Esophagus squamous epithelium (tissue), 5 donors: Measurements from ENCODE around the gene DROSHA. TPM values are rescaled to one million over a fixed set of nuclear protein-coding genes. Genes with fewer than 3 reads are reported as not detected.

Experiments
- DNase-seq: peaks from one replicate; lab custom pipeline; 2025; lab: John Stamatoyannopoulos, UW
- H3K27ac ChIP-seq, 4 donors: fragments of 200-600 bp; sonication (generic); one replicate each; pipeline ENCODE4 v1.5.1; 2016 to 2019; ENCODE audit warnings: mild to moderate bottlenecking in 1 of 4
- H3K27me3 ChIP-seq, 4 donors: fragments of 200-600 bp; sonication (generic); 1 replicate in 3 of 4; 2 replicates in 1 of 4; pipeline versions ENCODE4 v1.5.1 to v1.6.0; 2017 to 2021; ENCODE audit warnings: antibody characterized with exemption in 1 of 4
- H3K36me3 ChIP-seq, 3 donors: fragments of 200-600 bp; sonication (generic); one replicate each; pipeline ENCODE4 v1.5.1; 2016 to 2019
- H3K4me1 ChIP-seq, 3 donors: fragments of 200-600 bp; sonication (generic); one replicate each; pipeline ENCODE4 v1.5.1; 2017 to 2019
- H3K4me3 ChIP-seq, 4 donors: fragments of 200-600 bp; sonication (generic); 1 replicate in 3 of 4; 2 replicates in 1 of 4; pipeline ENCODE4 v1.5.1; 2016 to 2019; ENCODE audit warnings: mild to moderate bottlenecking in 2 of 4, moderate library complexity in 1 of 4
- H3K9me3 ChIP-seq, 3 donors: fragments of 200-600 bp; sonication (generic); one replicate each; pipeline ENCODE4 v1.5.1; 2016 to 2019
- CTCF ChIP-seq, 6 experiments: fragments of 450-650 bp in 4 of 6; fragments of 200-600 bp in 2 of 6; sonication (generic) in 2 of 6; IDR thresholded peaks; one replicate each; pipeline ENCODE4 v1.5.1; 2016 to 2019; ENCODE audit warnings: antibody characterized with exemption in 6 of 6, mild to moderate bottlenecking in 4 of 6, moderate library complexity in 4 of 6
- POLR2A ChIP-seq, 4 donors: fragments of 450-650 bp; IDR thresholded peaks; one replicate each; pipeline ENCODE4 v1.6.1; 2017; ENCODE audit warnings: antibody characterized with exemption in 4 of 4, mild to moderate bottlenecking in 4 of 4, moderate library complexity in 3 of 4
- WGBS, 2 donors: methylation state at CpG; one replicate each; pipeline ENCODE4 v1.1.5; 2018; 5-methylcytosine and 5-hydroxymethylcytosine counted together
- intact Hi-C: fragments of 100-400 bp; cut with DNase I; formaldehyde crosslinking; loops from one replicate; pipeline ENCODE4 v1.15.0; 2022
- total RNA-seq, 4 donors: library from RNA; depleted of rRNA; stranded (reverse); fragments of >200 nt; gene quantifications; one replicate each; pipeline ENCODE4 v1.1.0, GENCODE V29; 2016
- donor health status: DM: yes; HTN: yes; CAD: no.

The DROSHA gene
- total RNA-seq, 4 donors from 2014 or later, result 26.1 to 36.5 (median 31.8) TPM

- intact Hi-C loops, result no loop called here
- TF ChIP-seq CTCF (IDR thresholded peaks at IDR 0.05), result no peak
- TF ChIP-seq POLR2A (IDR thresholded peaks at IDR 0.05), result no peak
- H3K27ac ChIP-seq, result no peak overlapping the region
- H3K4me3 ChIP-seq, result no peak overlapping the region
- H3K36me3 ChIP-seq, result peaks cover 0 to 60% (median 0%) of the 10 kb centered on the region in 3 donors
- H3K27me3 ChIP-seq, result no peaks in the 10 kb centered on the region
- H3K9me3 ChIP-seq, result no peaks in the 10 kb centered on the region
- no peaks in the 10 kb centered on the region for H3K4me1 ChIP-seq
- DNase-seq, result no peak
Measured at GRCh38 chr5:31478901-31479300, 53.0 kb downstream of the DROSHA start.

- no peaks in the 10 kb centered on the region for H3K27me3 ChIP-seq
- no peak overlapping the region for H3K4me3 ChIP-seq
- DNase-seq, result no peak
- no peak overlapping the region for H3K27ac ChIP-seq
- no peaks in the 10 kb centered on the region for H3K4me1 ChIP-seq
- TF ChIP-seq POLR2A (IDR thresholded peaks at IDR 0.05) (no peak), CTCF (IDR thresholded peaks at IDR 0.05) (no peak)
- peaks cover 0 to 60% (median 0%) of the 10 kb centered on the region in 3 donors for H3K36me3 ChIP-seq
- no peaks in the 10 kb centered on the region for H3K9me3 ChIP-seq
- intact Hi-C loops, result no loop called here
- 98% methylated on average over 5 of the region's 5 CpGs for WGBS, 2 donors
Measured at GRCh38 chr5:31477971-31478370, 53.9 kb downstream of the DROSHA start.

GRCh38 chr5:31477516-31477915, 54.4 kb downstream of the DROSHA start:
- TF ChIP-seq CTCF (IDR thresholded peaks at IDR 0.05), result no peak
- TF ChIP-seq POLR2A (IDR thresholded peaks at IDR 0.05), result no peak
- no peaks in the 10 kb centered on the region for H3K27me3 ChIP-seq
- H3K36me3 ChIP-seq, result peaks cover 0 to 60% (median 0%) of the 10 kb centered on the region in 3 donors
- WGBS, 2 donors, result 95 to 100% methylated on average over 2 of the region's 2 CpGs
- no peak for DNase-seq
- no peak overlapping the region for H3K4me3 ChIP-seq
- H3K4me1 ChIP-seq, result no peaks in the 10 kb centered on the region
- no peaks in the 10 kb centered on the region for H3K9me3 ChIP-seq
- intact Hi-C loops, result no loop called here
- no peak overlapping the region for H3K27ac ChIP-seq

- Histone ChIP-seq H3K4me1 (no peaks in the 10 kb centered on the region), H3K9me3 (no peaks in the 10 kb centered on the region), H3K27me3 (no peaks in the 10 kb centered on the region), H3K36me3 (peaks cover 0 to 57% (median 0%) of the 10 kb centered on the region in 3 donors), H3K4me3 (no peak overlapping the region), H3K27ac (no peak overlapping the region)
- WGBS, 2 donors, result 55 to 80% methylated on average over 4 of the region's 4 CpGs
- TF ChIP-seq CTCF (IDR thresholded peaks at IDR 0.05), result no peak
- TF ChIP-seq POLR2A (IDR thresholded peaks at IDR 0.05), result no peak
- intact Hi-C loops, result no loop called here
- DNase-seq, result no peak
Measured at GRCh38 chr5:31476738-31477141, 55.2 kb downstream of the DROSHA start.

- DNase-seq, result no peak
- 94% methylated on average over 1 of the region's 1 CpG for WGBS, 2 donors
- Histone ChIP-seq H3K27ac (no peak overlapping the region), H3K9me3 (no peaks in the 10 kb centered on the region), H3K36me3 (peaks cover 0 to 55% (median 0%) of the 10 kb centered on the region in 3 donors), H3K27me3 (no peaks in the 10 kb centered on the region), H3K4me3 (no peak overlapping the region), H3K4me1 (peaks cover 0 to 11% (median 0%) of the 10 kb centered on the region in 3 donors)
- TF ChIP-seq POLR2A (IDR thresholded peaks at IDR 0.05), result no peak
- TF ChIP-seq CTCF (IDR thresholded peaks at IDR 0.05), result no peak
- intact Hi-C loops, result no loop called here
Measured at GRCh38 chr5:31471916-31472315, 60.0 kb downstream of the DROSHA start.
